A549 treated with AZD2906 at 1 μM for 4 hours (cell line): ENCODE measurements around the gene SSTR1. TPM values are rescaled to one million over a fixed set of nuclear protein-coding genes. Genes with fewer than 3 reads are reported as not detected.

Experiments used
- total RNA-seq: library from RNA; stranded (reverse); fragments of 200-300 nt; extraction: Qiagen RNA extraction; gene quantifications from 5 replicates; pipeline ENCODE4 v1.2.3, GENCODE V29; 2022

SSTR1 gene
- 0.02 to 0.03 TPM (median 0.02 TPM) in 3 of 5 replicates, not detected in the others for total RNA-seq

GRCh38 chr14:38207736-38208617 lies at the start of gene SSTR1:
Gene SSTR1, plus strand, starts transcription at chr14:38207904. Its CDS starts 1,486 bp downstream, at chr14:38209390.

GRCh38 chr14:38255673-38256532 lies 48.2 kb downstream of the SSTR1 start, which contains the start of gene CLEC14A:
Gene CLEC14A, minus strand, starts transcription at chr14:38256093. Its CDS starts 71 bp downstream, at chr14:38256022.

Other genes starting within 250 kb of the SSTR1 start
- not detected in 5 replicates for gene CLEC14A, start 48.2 kb downstream of the SSTR1 start, total RNA-seq